Stimulated activated CD4-positive, alpha-beta T cell treated with anti-CD3 and anti-CD28 coated beads, TNF-alpha, amount 100 ng/mL, for 48 hours (primary cell): Measurements from ENCODE around the gene DCP2.
"Not testable (repeated sequence)": the region's sequence is repeated elsewhere in the genome, so short reads cannot be mapped to it uniquely, and the experiment has no call there.

Source experiments
- DNase-seq, 3 donors: peaks; one replicate each; pipeline ENCODE4 v3.0.0-alpha.2; 2020; ENCODE audit warnings: low read depth in 3 of 3

The DCP2 gene

DNA sequence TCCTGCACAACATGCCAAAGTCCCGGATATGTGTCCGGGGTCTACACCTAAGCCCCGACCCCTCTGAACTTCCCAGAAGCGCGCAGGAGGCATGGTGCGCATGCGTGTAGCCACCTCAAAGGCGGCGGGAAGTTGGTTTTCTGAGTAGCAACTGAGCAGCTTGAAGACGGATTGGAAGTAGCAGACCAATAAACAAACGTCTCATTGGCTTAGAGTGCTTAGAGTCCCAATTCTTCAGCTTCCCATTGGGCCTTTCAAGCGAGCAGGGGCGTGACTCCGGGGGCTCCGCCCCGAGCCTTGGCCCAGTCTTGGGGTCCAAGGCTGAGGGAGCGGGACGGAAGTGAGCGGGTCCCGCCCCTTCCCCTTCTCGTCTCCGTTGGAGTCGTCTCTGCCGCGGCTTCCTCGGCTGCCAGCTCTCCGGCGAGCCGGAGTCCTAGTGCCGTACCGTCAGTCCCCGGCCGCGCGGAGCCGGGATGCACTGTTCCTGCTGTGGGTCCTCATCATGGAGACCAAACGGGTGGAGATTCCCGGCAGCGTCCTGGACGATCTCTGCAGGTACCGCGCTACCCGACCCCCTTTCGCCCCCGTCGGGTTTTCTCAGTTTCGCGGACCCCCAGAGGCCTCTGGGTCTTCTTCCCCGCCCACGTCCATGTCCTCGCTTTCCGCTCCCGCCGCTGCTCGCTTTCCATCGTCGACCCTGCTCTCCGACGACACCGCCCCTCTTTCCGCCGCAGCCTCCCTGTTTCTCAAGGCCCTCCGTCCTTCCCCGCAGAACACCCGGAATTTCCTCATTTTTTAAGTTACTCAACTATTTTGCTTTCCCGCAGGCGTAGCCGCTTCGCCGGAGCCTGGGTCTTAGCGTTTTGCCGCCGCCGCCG, at the start of gene DCP2:
TSS of gene DCP2 (plus strand) at position 367 of the 878 bp plus-strand sequence. CDS start at position 503, 136 bp downstream.
- DNase-seq, result peak; percentile 84 to 92 (median 86)

DNA sequence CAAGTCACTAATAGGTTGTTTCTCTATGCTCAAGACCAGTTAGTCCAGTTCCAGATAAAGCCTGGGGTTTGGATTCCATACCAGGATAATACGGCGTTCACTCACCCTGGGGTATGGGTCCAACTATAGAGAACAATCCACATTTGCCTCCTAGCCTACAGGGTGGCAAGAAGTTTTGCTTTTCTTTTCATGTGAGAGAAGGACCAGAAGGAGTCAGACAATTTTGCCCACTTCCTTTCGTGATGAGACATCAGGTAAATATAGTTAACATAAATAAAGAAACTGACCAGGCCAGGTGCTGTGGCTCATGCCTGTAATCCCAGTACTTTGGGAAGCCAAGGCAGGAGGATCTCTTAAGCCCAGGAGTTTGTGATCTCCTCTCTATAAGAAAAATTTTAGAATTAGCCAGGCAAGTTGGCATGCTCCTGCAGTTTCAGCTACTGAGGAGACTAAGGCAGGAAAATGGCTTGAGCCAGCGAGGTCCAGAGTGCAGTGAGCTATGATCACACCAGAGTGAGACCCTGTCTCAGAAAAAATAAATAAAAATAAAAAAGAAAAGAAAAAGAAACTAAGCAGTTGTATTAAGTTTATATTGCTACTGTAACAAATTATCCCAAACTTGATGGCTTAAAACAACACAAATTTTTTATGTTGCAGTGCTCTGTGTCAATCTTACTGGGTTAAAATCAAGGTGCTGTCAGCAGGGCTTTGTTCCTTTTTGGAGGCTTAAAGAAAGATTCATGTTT, 47.1 kb upstream of the DCP2 start:
- no peak for DNase-seq

DNA sequence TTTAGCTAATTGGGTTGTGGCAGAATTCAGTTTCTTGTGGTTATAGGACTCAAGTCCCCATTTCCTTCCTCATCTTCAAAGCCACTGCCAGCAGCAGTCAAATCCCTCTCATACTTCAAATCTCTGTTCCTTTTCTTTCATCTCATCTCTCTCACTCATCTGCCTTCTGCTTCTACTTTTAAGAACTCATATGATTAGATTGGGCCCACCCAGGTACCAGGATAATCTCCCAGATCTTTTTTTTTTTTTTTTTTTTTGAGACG, 46.6 kb upstream of the DCP2 start:
- no peak for DNase-seq

DNA sequence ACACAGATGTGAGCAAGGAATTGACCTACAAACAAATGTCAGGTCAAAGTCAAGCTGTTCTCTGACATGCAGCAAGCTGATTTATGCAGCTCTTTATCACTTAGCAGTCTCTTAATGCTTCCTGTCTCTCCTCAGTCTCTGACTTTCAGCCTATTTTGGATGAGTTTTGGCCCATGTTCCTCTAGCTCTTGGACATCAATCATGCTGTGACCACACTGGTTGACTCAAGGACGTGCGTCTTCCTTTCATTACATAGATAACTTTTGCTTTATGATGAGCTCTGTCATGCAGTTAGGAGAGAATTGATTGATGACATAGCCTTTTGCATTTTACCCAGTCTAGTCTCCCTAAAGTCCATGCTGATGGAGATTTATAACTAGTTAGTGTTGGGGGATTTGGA, 45.1 kb upstream of the DCP2 start:
- no peak for DNase-seq

DNA sequence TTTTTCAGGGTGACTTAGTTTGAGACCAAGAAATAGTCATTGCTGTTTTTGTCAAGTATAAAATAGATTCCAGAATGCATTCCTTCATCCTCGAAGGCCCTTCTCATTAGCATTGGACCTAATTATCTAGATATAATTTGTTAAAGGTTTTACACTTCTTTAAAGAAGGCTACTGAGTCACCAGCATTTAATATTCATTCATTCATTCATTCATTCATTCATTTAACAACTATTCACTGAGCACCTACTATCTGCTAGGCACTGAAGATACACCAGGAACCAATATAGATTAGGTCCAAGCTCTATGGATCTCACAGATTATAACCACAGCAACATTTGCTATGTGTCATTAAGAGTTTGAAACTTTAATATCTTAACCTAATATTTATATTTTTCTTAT, 43.5 kb upstream of the DCP2 start:
- DNase-seq, result no peak

DNA sequence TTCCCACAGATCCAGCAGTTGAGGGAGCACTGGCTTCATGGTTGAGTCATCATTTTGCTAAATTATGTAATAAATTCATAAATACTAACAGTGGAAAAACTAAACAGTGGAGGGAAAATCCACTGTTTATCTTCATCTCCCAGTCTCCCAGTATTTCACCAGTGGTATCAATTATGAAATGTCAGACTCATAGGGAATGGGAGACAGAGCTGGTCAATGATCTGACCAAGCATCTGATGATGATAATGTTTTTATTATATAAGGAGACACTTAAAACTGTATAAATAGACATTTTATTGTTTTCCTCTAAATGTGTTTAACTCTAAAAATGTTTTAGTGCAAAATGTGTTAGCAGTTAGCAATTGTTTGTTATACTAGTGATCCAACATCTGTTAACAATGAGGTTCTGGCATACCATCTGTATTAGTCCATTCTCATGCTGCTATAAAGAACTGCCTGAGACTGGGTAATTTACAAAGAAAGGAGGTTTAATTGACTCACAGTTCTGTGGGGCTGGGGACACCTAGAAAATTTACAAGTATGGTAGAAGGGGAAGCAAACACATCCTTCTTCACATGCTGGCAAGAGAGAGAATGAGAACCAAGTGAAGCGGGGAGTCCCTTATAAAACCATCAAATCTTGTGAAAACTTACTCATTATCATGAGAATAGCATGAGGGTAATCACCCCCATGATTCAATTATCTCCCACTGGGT, 42.8 kb upstream of the DCP2 start:
- no peak for DNase-seq

DNA sequence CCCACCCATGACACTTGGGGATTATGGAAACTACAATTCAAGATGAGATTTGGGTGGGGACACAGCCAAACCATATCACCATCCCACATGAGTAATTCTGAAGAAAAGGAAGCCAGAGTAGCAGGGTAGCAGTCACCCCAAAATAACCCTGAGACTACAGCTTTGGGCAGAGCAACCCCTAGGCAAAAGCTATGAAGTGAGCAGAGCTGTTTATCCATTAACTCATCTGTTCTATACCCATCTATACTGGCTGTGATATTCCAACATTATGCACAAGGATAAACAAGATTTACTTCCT, 42.3 kb upstream of the DCP2 start:
- no peak for DNase-seq

DNA sequence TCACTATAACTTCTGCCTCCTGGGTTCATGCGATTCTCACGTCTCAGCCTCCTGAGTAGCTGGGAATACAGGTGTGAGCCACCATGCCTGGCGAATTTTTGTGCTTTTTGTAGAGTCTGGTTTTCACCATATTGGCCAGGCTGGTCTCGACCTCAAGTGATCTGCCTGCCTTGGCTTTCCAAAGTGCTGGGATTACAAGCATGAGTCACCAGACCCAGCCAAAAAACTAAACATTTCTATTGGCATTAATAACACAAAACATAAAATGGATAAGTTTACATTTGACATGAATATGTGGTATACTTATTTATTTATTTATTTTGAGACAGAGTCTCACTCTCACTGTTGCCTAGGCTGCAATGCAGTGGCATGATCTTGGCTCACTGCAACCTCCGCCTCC, 40.9 kb upstream of the DCP2 start:
- DNase-seq, result no peak

DNA sequence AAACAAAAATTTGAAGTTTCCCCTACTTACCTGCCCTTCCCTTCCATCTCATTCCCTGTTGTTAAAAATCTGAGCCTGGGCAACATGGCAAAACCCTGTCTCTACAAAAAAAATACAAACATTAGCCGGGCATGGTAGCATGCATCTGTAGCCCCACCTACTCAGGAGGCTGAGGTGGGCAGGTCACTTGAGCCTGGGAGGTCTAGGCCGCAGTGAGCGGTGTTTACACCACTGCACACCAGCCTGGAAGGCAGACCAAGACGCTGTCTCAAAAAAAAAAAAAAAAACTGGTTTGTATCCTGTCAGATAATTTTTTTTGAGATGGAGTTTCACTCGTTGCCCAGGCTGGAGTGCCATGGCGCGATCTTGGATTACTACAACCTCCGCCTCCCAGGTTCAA, 38.3 kb upstream of the DCP2 start:
- DNase-seq, result no peak

DNA sequence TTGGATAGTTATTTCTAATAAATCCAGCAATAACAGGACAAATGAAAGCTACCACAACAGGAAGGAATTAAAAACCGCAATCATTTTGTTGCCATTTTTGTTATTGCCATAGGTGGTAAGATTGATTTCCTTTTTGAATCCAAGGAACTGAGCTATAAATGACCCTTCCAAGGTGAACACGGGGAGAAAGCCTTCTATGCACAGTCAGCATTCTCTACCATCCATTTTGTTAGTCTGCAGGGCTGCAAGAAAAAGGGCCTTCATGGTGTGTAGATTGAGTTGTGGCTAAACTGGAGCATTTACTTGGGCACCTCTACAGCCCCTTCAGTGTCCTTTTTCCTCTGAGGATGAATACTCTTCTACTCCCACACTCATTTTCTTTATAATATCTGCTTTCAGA, 35.9 kb upstream of the DCP2 start:
- no peak for DNase-seq

DNA sequence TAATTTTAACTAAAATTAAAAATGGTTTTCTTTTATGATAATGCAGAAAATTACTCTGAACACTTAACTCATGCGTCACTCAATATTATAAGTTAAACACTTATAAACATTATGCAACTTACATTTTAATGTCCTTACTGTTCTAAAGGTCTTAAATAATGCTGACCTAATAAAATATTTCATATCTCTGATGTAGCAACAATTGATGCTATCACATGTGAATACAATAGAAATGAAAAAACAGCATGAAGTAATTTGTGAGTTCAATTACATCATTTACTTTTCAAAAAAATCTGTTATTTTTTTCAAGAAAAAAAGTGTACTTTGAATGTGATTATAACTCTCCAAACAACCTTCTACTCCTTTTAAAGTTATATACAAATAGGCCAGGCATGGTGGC, 28.1 kb upstream of the DCP2 start:
- DNase-seq, result no peak

DNA sequence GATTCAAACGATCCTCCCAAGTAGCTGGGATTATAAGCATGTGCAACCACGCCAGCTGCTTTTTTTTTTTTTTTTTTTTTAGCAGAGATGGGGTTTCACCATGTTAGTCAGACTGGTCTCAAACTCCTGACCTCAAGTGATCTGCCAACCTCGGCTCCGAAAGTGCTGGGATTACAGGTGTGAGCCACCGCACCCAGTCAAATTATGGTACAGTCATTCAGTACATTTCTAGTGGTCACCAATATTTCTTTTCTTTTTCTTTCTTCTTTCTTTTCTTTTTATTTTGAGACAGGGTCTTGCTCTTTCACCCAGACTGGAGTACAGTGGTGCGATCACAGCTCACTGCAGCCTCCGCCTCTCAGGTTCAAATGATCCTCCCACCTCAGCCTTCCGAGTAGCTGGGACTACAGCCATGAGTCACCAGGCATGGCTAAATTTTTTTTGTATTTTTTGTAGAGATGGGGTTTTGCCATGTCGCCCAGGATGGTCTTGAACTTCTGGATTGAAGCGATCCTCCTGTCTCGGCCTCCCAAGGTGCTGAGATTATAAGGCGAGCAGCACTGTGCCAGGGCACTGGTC, 25.4 kb upstream of the DCP2 start:
- DNase-seq, result peak in 1 of 3 donors; percentile 44

DNA sequence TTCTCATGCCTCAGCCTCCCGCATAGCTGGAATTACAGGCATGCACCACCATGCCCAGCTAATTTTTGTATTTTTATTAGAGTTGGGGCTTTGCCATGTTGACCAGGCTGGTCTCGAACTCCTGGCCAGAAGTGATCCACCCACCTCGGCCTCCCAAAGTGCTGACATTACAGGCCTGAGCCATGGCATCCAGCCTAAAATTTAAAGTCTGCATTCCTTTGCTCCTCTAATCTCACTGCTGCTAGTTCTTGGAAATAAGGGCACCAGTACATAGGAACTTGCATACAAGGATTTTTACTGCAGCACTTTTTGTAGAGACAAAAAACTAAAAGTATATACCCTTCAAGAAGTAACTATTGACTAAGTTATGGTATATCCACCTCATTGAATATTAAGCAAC, 20.0 kb upstream of the DCP2 start:
- DNase-seq, result no peak

DNA sequence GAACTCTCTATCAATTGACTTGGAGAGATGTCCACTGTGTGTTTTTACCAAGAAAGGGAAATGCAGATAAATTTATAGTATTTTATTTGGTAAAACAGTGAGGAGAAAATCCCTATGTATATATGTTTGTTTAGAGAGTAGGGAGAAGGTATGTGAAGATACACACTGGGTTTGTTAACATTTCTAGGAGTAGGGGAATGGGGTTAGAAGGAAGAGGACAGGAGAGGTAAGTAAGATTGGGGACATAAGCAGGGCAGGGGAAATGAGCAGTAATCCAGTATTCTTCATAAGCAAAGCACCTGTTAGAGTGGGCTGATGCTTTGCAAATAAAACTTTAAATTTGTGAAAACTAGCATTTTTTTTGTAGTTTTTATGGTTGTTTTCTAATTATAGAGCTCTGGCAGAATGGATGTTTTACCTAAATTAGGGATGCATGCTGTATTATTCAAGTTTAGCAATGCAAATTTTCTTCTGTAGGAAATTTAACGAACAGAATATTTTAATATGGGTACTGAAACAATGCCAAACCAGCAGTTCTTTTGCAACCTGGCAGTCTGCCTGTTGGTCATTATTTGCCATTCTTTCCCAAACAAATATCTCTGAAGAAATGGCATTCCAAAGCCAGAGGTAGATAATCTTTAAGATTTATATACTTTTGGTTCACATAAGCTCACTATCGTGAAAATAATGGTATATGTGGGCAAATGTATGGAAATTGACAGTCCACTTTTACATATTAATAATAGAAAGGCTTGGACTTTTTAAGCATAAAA, 19.4 kb upstream of the DCP2 start:
- no peak for DNase-seq

DNA sequence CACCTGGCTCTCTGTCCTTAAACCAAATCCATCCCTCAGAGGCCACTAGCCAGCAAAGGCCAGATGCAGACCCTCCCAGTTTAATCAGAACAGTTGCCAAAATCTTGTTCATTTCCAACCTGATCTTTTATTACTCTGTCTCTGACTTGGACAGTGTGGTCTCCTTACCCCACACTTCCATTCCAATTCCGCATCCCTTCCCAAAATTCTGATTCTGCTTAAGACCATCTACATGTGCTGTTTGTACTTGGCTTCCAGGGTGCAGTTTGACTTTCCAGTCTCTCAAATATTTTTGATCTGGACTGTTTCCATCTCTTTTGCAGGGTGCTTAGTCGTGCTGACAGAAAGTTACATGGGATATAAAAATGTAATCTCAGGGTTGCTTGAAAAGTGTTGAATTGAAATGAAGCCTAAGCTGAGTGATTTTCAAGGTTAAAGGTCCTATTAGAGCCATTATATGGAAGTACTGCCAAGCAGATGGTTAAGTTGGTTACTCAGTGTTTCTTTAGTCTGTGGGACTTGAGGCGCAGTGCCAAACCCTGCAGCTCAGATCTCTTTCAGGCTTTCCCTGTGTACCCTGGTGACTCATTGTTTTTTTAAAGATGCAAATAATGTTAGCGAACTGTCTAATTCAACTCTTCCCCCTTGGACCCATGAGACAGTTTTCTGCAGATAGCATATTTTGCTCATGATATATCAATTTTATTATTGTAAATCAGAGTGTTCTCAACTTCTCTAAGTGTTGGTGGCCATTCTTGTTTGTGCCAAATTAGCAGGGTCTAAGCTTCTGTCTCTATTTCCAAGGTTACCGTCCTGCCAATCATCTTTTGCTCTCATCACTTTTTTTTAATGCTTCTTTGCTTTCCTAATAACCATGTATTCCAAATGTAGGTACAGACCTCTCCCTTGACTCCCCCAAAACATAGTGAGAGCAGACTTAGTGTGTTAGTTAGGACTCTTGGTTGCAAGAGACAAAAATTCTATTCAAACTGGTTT, 18.2 kb upstream of the DCP2 start:
- no peak for DNase-seq

DNA sequence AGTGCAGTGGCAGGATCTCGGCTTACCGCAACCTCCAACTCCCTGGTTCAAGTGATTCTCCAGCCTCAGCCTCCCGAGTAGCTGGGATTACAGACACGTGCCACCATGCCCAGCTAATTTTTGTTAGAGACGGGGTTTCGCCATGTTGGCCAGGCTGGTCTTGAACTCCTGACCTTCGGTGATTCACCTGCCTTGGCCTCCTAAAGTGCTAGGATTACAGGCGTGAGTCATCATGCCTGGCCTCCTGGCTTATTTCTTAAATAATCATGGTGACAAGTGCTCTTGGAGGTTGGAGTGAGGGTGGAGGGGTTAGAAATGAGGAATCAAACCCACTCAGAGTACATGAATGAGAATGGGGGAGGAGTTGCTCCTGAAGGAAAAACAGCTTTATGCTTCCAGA, 16.7 kb upstream of the DCP2 start:
- DNase-seq, result not testable (repeated sequence)

DNA sequence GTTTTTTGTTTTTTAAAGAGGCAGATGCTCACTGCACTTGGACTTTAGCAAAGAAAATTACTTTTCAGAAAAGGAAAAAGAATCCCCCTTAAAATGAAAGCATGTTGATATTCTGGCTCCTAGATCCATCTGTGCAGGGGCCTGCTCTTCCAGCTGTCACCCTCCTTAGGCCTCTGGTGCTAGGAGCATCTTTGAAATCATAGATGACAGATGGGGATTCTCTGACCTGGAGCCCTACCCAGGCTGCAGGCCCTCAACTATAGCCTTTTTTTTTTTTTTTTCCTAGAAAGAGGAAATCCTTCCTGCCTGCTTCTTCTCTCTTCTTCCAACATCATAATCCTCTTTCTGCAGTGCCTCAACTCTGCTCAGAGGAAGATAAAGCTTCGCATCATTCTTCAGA, 16.3 kb upstream of the DCP2 start:
- no peak for DNase-seq

DNA sequence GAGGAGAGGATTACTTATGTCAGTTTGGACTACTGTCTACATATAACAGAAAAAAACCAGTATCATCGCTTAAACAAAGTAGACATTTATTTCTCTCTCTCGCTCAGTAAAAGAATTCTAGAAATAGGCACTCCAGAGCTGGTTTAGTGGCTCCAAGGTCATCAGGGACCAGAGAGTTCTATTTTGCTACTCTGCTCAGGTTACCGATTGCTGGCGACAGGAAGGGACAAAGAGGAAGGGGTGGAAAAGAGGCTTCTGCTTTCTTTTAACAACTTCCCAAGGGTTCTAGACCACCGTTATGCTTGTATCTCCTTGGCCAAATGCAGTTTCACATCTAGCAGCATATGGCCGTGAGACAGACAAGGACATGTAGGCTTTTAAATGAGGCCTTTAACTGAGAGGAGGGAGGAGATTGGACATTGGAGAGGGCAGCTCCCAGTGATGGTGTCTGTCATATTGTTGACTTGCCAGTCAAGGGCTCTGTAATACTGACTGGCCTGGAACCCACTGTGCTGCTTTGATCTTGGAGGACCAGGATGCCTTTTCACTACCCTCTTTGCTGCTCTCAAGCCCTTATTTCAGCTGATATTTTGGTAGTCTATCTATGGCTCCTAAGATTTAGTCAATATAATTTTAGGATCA, 15.6 kb upstream of the DCP2 start:
- no peak for DNase-seq

DNA sequence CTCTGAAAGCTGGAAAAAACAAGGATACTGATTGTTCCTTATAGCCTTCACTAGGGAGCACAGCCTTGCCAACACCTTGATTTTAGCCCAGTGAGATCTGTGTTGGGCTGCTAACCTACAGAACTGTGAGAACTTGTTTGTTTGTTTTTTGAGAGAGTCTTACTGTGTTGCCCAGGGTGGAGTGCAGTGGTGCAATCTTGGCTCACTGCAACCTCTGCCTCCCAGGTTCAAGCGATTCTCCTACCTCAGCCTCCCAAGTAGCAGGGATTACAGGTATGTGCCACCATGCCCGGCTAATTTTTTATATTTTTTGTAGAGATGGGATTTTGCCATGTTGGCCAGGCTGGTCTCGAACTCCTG, 13.2 kb upstream of the DCP2 start:
- DNase-seq, result not testable (repeated sequence)

DNA sequence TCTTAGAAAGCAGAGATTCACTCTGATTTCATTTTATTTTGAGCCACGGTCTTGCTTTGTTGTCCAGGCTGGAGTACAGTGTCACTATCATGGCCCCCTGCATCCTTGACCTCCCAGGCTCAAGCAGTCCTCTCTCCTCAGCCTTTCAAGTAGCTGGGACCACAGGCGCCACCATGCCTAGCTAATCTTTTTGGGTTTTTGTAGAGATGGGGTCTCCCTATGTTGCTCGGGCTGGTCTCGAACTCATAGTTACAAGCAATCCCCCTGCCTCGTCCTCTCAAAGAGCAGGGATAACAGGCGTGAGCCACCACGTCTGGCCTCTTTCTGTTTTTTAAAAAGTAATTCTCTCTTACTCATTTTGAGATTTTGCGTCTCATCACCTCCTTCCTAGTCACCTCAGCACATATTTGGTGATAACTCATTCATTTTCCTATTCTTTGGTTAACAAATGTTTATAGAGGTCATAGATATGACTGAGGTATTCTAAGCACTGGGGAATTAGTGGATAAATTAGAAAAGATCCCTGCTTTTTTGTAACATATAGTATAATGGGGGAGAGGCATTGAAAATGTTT, 10.8 kb upstream of the DCP2 start:
- DNase-seq, result no peak
